H1 (cell line): Measurements from ENCODE around the gene EML4. TPM values are rescaled to one million over a fixed set of nuclear protein-coding genes. Genes with fewer than 3 reads are reported as not detected.

ENCODE experiments used
- CTCF ChIA-PET: fragments of 300-600 bp; sonication (Branson Sonifier 250); formaldehyde crosslinking; loops from one replicate; lab custom pipeline; 2021; ENCODE audit not compliant: partially characterized antibody; lab: Charles Lee
- POLR2A ChIA-PET: fragments of 300-600 bp; sonication (Branson Sonifier 250); formaldehyde crosslinking; loops from one replicate; lab custom pipeline; 2021; ENCODE audit warnings: inconsistent platforms; ENCODE audit not compliant: partially characterized antibody; lab: Charles Lee
- DNase-seq, 2 experiments: peaks; one replicate each; pipeline versions ENCODE4 v3.0.0 to v3.0.0-alpha.2; 2010 to 2022; ENCODE audit warnings: low spot score in 2 of 2, low read depth in 1 of 2, mixed read lengths in 1 of 2
- FAIRE-seq: peaks from 2 replicates; lab custom pipeline; 2011; peaks lifted over from hg19 to GRCh38; lab: Jason Lieb, UNC
- H2AFZ ChIP-seq: 2 replicates; pipeline ENCODE4 v1.8.1; 2012; ENCODE audit warnings: low read length, inconsistent platforms
- H2AK5ac ChIP-seq: 2 replicates; pipeline ENCODE4 v1.6.1; 2013; ENCODE audit warnings: low read depth, low read length
- H2BK120ac ChIP-seq: replicated peaks from 2 replicates; pipeline ENCODE3; 2013; ENCODE audit warnings: low read depth, low read length, inconsistent platforms
- H2BK12ac ChIP-seq: 2 replicates; pipeline ENCODE4 v1.6.1; 2013; ENCODE audit warnings: low read depth, low read length
- H2BK15ac ChIP-seq: 2 replicates; pipeline ENCODE4 v1.6.1; 2013; ENCODE audit warnings: low read length
- H2BK20ac ChIP-seq: 2 replicates; pipeline ENCODE4 v1.6.1; 2013; ENCODE audit warnings: low read length
- H2BK5ac ChIP-seq: 2 replicates; pipeline ENCODE4 v1.6.1; 2013; ENCODE audit warnings: low read depth, low read length
- H3K14ac ChIP-seq: 2 replicates; pipeline ENCODE4 v1.6.1; 2013; ENCODE audit warnings: inconsistent platforms; ENCODE audit not compliant: insufficient read length
- H3K18ac ChIP-seq: 2 replicates; pipeline ENCODE4 v1.6.1; 2013; ENCODE audit warnings: low read length; ENCODE audit errors: extremely low read depth
- H3K23ac ChIP-seq: 2 replicates; pipeline ENCODE4 v1.6.1; 2013; ENCODE audit warnings: inconsistent platforms; ENCODE audit not compliant: insufficient read length
- H3K23me2 ChIP-seq: 2 replicates; pipeline ENCODE4 v1.6.1; 2013; ENCODE audit warnings: low read depth, low read length
- H3K27ac ChIP-seq: 2 replicates; pipeline ENCODE4 v1.6.1; 2011; ENCODE audit warnings: low read depth, low read length, inconsistent platforms
- H3K27me3 ChIP-seq, 4 experiments: replicated peaks in 1 of 4; 1 replicate in 1 of 4; 2 replicates in 3 of 4; pipeline versions ENCODE4 v1.6.1 to v1.8.1; 2011 to 2013; ENCODE audit warnings: low read length in 3 of 4, mild to moderate bottlenecking in 3 of 4, inconsistent platforms in 2 of 4, mixed read lengths in 2 of 4, moderate library complexity in 1 of 4; ENCODE audit not compliant: control insufficient read depth in 3 of 4, insufficient read depth in 3 of 4; ENCODE audit errors: extremely low read depth in 1 of 4
- H3K36me3 ChIP-seq, 4 experiments: 2 replicates each; pipeline versions ENCODE4 v1.6.1 to v1.8.1; 2011 to 2013; ENCODE audit warnings: mild to moderate bottlenecking in 4 of 4, low read length in 3 of 4, moderate library complexity in 2 of 4, control low read depth in 1 of 4, inconsistent platforms in 1 of 4; ENCODE audit not compliant: insufficient read depth in 4 of 4, control insufficient read depth in 2 of 4
- H3K4ac ChIP-seq: replicated peaks from 2 replicates; pipeline ENCODE3; 2013; ENCODE audit warnings: low read length, low read depth, mixed read lengths, inconsistent platforms; ENCODE audit not compliant: insufficient read length
- H3K4me1 ChIP-seq, 4 experiments: replicated peaks in 1 of 4; 1 replicate in 1 of 4; 2 replicates in 3 of 4; pipeline versions ENCODE4 v1.6.1 to v1.8.1; 2011 to 2013; ENCODE audit warnings: low read length in 3 of 4, inconsistent platforms in 2 of 4, mixed read lengths in 1 of 4; ENCODE audit not compliant: insufficient read depth in 4 of 4, control insufficient read depth in 3 of 4
- H3K4me2 ChIP-seq, 2 experiments: 2 replicates each; pipeline versions ENCODE4 v1.6.1 to v1.8.1; 2011 to 2013; ENCODE audit warnings: low read depth in 2 of 2, low read length in 2 of 2, control low read depth in 1 of 2, inconsistent platforms in 1 of 2, mild to moderate bottlenecking in 1 of 2; ENCODE audit not compliant: insufficient read depth in 1 of 2
- H3K4me3 ChIP-seq, 4 experiments: fragments of 200-600, 300-600 bp in 1 of 4; sonication (generic), shearing (Covaris generic), sonication (Bioruptor Twin) in 1 of 4; 2 replicates each; pipeline versions ENCODE4 v1.5.1 to v1.8.1; 2011 to 2016; ENCODE audit warnings: low read length in 4 of 4, low read depth in 3 of 4, control low read depth in 2 of 4, inconsistent platforms in 2 of 4, mild to moderate bottlenecking in 2 of 4, mixed read lengths in 1 of 4, moderate library complexity in 1 of 4; ENCODE audit not compliant: insufficient read depth in 2 of 4; ENCODE audit errors: extremely low read depth in 1 of 4
- H3K56ac ChIP-seq: replicated peaks from 2 replicates; pipeline ENCODE3; 2013; ENCODE audit warnings: low read depth, mild to moderate bottlenecking, mixed read lengths, low read length, inconsistent platforms; ENCODE audit not compliant: insufficient read length
- H3K79me1 ChIP-seq: 2 replicates; pipeline ENCODE4 v1.6.1; 2013; ENCODE audit warnings: low read depth, low read length, control low read depth
- H3K79me2 ChIP-seq, 2 experiments: 2 replicates each; pipeline versions ENCODE4 v1.6.1 to v1.8.1; 2012 to 2013; ENCODE audit warnings: low read length in 2 of 2, mild to moderate bottlenecking in 2 of 2, inconsistent platforms in 1 of 2; ENCODE audit not compliant: insufficient read depth in 2 of 2, control insufficient read depth in 1 of 2
- H3K9ac ChIP-seq, 4 experiments: replicated peaks in 1 of 4; 1 replicate in 1 of 4; 2 replicates in 3 of 4; pipeline versions ENCODE4 v1.6.1 to v1.8.1; 2011 to 2013; ENCODE audit warnings: low read depth in 3 of 4, low read length in 3 of 4, control low read depth in 2 of 4, mild to moderate bottlenecking in 2 of 4, moderate library complexity in 2 of 4, inconsistent platforms in 1 of 4; ENCODE audit errors: extremely low read depth in 1 of 4
- H3K9me3 ChIP-seq, 2 experiments: 2 replicates each; pipeline versions ENCODE4 v1.6.1 to v1.8.1; 2012 to 2013; ENCODE audit warnings: mild to moderate bottlenecking in 2 of 2, moderate library complexity in 2 of 2, control low read depth in 1 of 2, inconsistent platforms in 1 of 2, low read depth in 1 of 2, low read length in 1 of 2, mixed read lengths in 1 of 2; ENCODE audit not compliant: insufficient read depth in 2 of 2
- H4K20me1 ChIP-seq, 2 experiments: replicated peaks in 1 of 2; 2 replicates each; pipeline versions ENCODE3 to v1.8.1; 2011 to 2013; ENCODE audit warnings: inconsistent platforms in 2 of 2, low read length in 2 of 2, mild to moderate bottlenecking in 1 of 2; ENCODE audit not compliant: insufficient read depth in 2 of 2, control insufficient read depth in 1 of 2
- H4K5ac ChIP-seq: 2 replicates; pipeline ENCODE4 v1.6.1; 2013; ENCODE audit warnings: low read length, low read depth, mixed read lengths, inconsistent platforms; ENCODE audit not compliant: insufficient read length
- H4K8ac ChIP-seq: 2 replicates; pipeline ENCODE4 v1.8.0; 2013; ENCODE audit warnings: mild to moderate bottlenecking, moderate library complexity, low read length, inconsistent platforms; ENCODE audit not compliant: insufficient read depth; ENCODE audit errors: extremely low read depth
- H4K91ac ChIP-seq: replicated peaks from 2 replicates; pipeline ENCODE3; 2013; ENCODE audit warnings: low read length, mixed read lengths, inconsistent platforms; ENCODE audit not compliant: insufficient read length
- ASH2L ChIP-seq: fragments of 200-600, 300-600 bp; sonication (generic); IDR thresholded peaks from one replicate; pipeline ENCODE4 v1.7.1; 2017; ENCODE audit warnings: low read length
- CBX8 ChIP-seq: fragments of 300-800, 300-1000 bp; sonication (generic); IDR thresholded peaks from 2 replicates; pipeline ENCODE4 v1.7.1; 2016; ENCODE audit warnings: low read depth, low read length, borderline replicate concordance
- CHD1 ChIP-seq: IDR thresholded peaks from 2 replicates; pipeline ENCODE4 v1.6.1; 2012; ENCODE audit warnings: low read depth, low read length, improper control_type of control experiment
- EP300 ChIP-seq, 2 experiments: IDR thresholded peaks; 1 replicate in 1 of 2; 2 replicates in 1 of 2; pipeline ENCODE4 v1.6.1; 2011 to 2012; ENCODE audit warnings: low read depth in 2 of 2, low read length in 2 of 2, mild to moderate bottlenecking in 2 of 2, borderline replicate concordance in 1 of 2, inconsistent platforms in 1 of 2, moderate library complexity in 1 of 2
- GABPA ChIP-seq: IDR thresholded peaks from 2 replicates; pipeline ENCODE4 v1.6.1; 2011; ENCODE audit warnings: mild to moderate bottlenecking, low read length, moderate library complexity, borderline replicate concordance; ENCODE audit not compliant: insufficient read depth
- HDAC2 ChIP-seq, 2 experiments: fragments of 300-600 bp in 1 of 2; sonication (generic) in 1 of 2; IDR thresholded peaks; 2 replicates each; pipeline ENCODE4 v1.6.1; 2011 to 2012; ENCODE audit warnings: low read depth in 2 of 2, low read length in 2 of 2, mild to moderate bottlenecking in 2 of 2, moderate library complexity in 2 of 2, borderline replicate concordance in 1 of 2, inconsistent platforms in 1 of 2
- MAFK ChIP-seq: IDR thresholded peaks from 2 replicates; pipeline ENCODE4 v1.6.1; 2012; ENCODE audit warnings: low read depth, mild to moderate bottlenecking, improper control_type of control experiment, low read length
- RNF2 ChIP-seq: fragments of 200-900, 300-1000 bp; sonication (generic); IDR thresholded peaks from 2 replicates; pipeline ENCODE4 v1.7.1; 2016; ENCODE audit warnings: borderline replicate concordance, low read depth, mild to moderate bottlenecking, antibody characterized with exemption, low read length; ENCODE audit not compliant: poor library complexity, severe bottlenecking; ENCODE audit errors: missing control alignments
- SIX5 ChIP-seq: IDR thresholded peaks from 2 replicates; pipeline ENCODE4 v1.6.1; 2011; ENCODE audit warnings: mild to moderate bottlenecking, low read depth, low read length
- SP2 ChIP-seq: IDR thresholded peaks from 2 replicates; pipeline ENCODE4 v1.6.1; 2012; ENCODE audit warnings: mild to moderate bottlenecking, low read length, inconsistent platforms
- TAF1 ChIP-seq: IDR thresholded peaks from 2 replicates; pipeline ENCODE4 v1.6.1; 2011; ENCODE audit warnings: mild to moderate bottlenecking, low read depth, low read length
- TBP ChIP-seq: IDR thresholded peaks from 2 replicates; pipeline ENCODE4 v1.6.1; 2011; ENCODE audit warnings: low read depth, low read length, improper control_type of control experiment
- WGBS, 2 experiments: shearing (Covaris generic) in 1 of 2; methylation state at CpG; one replicate each; pipeline versions ENCODE4 v1.1.6 to v1.1.7; 2013 to 2015; ENCODE audit warnings: low lambda C conversion rate in 2 of 2, mixed read lengths in 2 of 2, inconsistent platforms in 1 of 2, low coverage in 1 of 2, missing lambda C conversion rate in 1 of 2; ENCODE audit not compliant: insufficient replicate concordance in 2 of 2, insufficient coverage in 1 of 2, insufficient read length in 1 of 2; ENCODE audit errors: extremely low coverage in 1 of 2, missing lambda C conversion rate in 1 of 2; 5-methylcytosine and 5-hydroxymethylcytosine counted together
- polyA plus RNA-seq, 7 experiments: library from polyadenylated mRNA; depleted of rRNA in 3 of 7; stranded (reverse) in 5 of 7; unstranded in 2 of 7; fragments of >200 nt in 5 of 7; fragments of 200-250 nt in 2 of 7; gene quantifications; 1 replicate in 5 of 7; 2 replicates in 1 of 7; 4 replicates in 1 of 7; pipeline versions ENCODE4 v1.2.1 to v1.2.3, GENCODE V29; 2011 to 2013; ENCODE audit warnings: missing spikeins in 2 of 7, mixed read lengths in 2 of 7
- total RNA-seq: library from RNA; stranded (reverse); fragmentation: NEBNext Ultra II Directional; extraction: Animal tissue kit (Norgen Biotek cat#: 25700); gene quantifications from 2 replicates; pipeline ENCODE4 v1.2.1, GENCODE V29; 2021

The EML4 gene
- total and polyA plus RNA-seq, 2 of the 8 experiments (the other 6 are each of a cell fraction or from before 2014, with no cell fraction given) = 50.1 to 104 TPM

DNA sequence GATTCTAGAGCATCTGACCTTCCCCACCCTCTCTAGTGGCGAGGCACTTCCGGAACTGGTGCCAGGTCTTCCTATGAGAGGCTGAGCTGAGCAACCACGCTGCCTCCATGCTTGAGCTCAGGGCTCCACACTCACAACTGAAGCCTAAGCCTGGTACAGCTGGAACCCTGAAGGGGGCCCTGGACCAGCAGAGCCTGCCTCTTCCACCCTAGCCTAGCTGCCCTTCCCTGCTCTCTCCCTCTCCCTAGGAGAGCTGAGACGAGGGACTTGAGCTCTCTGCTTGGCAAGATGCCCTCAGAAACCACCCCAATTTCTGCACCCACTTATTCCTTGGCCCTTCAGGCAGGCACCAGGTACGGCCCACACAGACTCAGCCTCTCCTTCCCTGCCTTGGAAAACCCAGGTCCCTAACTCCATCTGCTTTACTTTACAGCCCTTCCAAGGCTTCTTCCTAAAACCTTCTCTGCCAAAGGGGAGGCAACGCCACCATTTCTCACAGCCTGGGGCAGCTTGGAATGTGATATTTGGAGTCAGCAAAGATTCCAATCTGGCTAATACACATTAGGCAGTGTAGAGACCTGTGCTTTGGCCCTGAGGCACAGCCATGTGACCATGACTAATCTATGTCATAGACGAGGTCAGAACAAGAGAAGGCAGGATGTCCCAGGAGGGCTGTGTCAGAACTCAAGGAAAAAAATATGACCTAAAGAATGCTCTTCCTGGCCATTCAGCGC is 173.1 kb downstream of the EML4 start:
- CTCF ChIA-PET = interaction anchor here (0.6 to 4.1 kb wide), 5 partner anchors 9 to 29 kb away, joined by 3 to 19 read pairs (median 3); no protein-coding TSS in a partner anchor
- TF ChIP-seq SP2 = no peak
- no peak for TF ChIP-seq GABPA
- TF ChIP-seq SIX5 = no peak
- TF ChIP-seq TAF1 = no peak
- no peak for TF ChIP-seq CHD1
- TF ChIP-seq HDAC2 (IDR thresholded peaks at IDR 0.05; ENCODE audit: borderline replicate concordance in 1 of 2, low read depth in 2 of 2, low read length in 2 of 2) = no peak
- TF ChIP-seq RNF2 = no peak
- no peak for TF ChIP-seq ASH2L
- TF ChIP-seq TBP = no peak
- no peak for TF ChIP-seq MAFK
- no peak for TF ChIP-seq CBX8
- TF ChIP-seq EP300 (IDR thresholded peaks at IDR 0.05; ENCODE audit: borderline replicate concordance in 1 of 2, low read depth in 2 of 2, low read length in 2 of 2) = no peak

More for the DNA sequence above, 173.1 kb downstream of the EML4 start:
- FAIRE-seq (no peak), DNase-seq (peak in 1 of 2 experiments; percentile 19)
- H4K8ac ChIP-seq = no peak overlapping the region
- no peak overlapping the region for H2BK120ac ChIP-seq
- no peaks in the 10 kb centered on the region; a peak in 1 of 8 replicates for H3K36me3 ChIP-seq
- H3K79me2 ChIP-seq = peaks cover 0 to 33% of the 10 kb centered on the region in 2 experiments; a peak in 2 of 4 replicates
- H3K23me2 ChIP-seq = no peaks in the 10 kb centered on the region; the same call in 1 of the 2 replicates
- no peak overlapping the region for H2AK5ac ChIP-seq
- POLR2A ChIA-PET = interaction anchor here (0.6 to 1.6 kb wide), 3 partner anchors 11 to 415 kb away, joined by 4 to 5 read pairs (median 4); no protein-coding TSS in a partner anchor
- no peak overlapping the region for H2AFZ ChIP-seq
- no peak overlapping the region for H3K14ac ChIP-seq
- no peak overlapping the region for H4K91ac ChIP-seq
- H3K4me3 ChIP-seq = no peak overlapping the region
- no peak overlapping the region for H3K56ac ChIP-seq
- WGBS, 2 experiments = 90% methylated on average over 8 of the region's 8 CpGs; no CpG with 5 or more reads in 1 of the 2 experiments
- no peak overlapping the region for H3K27ac ChIP-seq
- no peak overlapping the region for H3K9ac ChIP-seq
- no peak overlapping the region for H3K4ac ChIP-seq
- H2BK12ac ChIP-seq = no peak overlapping the region
- peaks cover 21% of the 10 kb centered on the region for H3K79me1 ChIP-seq
- peaks cover 7% of the 10 kb centered on the region in 2 experiments for H4K20me1 ChIP-seq
- no peaks in the 10 kb centered on the region for H3K27me3 ChIP-seq
- H4K5ac ChIP-seq = no peak overlapping the region
- H2BK20ac ChIP-seq = no peak overlapping the region
- no peak overlapping the region for H3K18ac ChIP-seq
- H3K4me2 ChIP-seq = no peak overlapping the region
- H3K4me1 ChIP-seq = peaks cover 0 to 6% (median 0%) of the 10 kb centered on the region in 4 experiments; a peak in 1 of 7 replicates
- no peak overlapping the region for H3K23ac ChIP-seq
- no peaks in the 10 kb centered on the region for H3K9me3 ChIP-seq
- H2BK15ac ChIP-seq = no peak overlapping the region
- no peak overlapping the region for H2BK5ac ChIP-seq
